Type B pancreatic cell (in vitro differentiated cells): Measurements from ENCODE around the gene ZNF366. TPM values are rescaled to one million over a fixed set of nuclear protein-coding genes. Genes with fewer than 3 reads are reported as not detected.

ENCODE experiments used
- DNase-seq: peaks from one replicate; pipeline ENCODE4 v3.0.0; 2021; ENCODE audit warnings: mixed read lengths; ENCODE audit not compliant: unreplicated experiment; ENCODE audit errors: extremely low spot score
- H3K27ac Mint-ChIP-seq: 2 replicates; pipeline ENCODE4 v1.8.0; 2021; ENCODE audit warnings: mild to moderate bottlenecking, mixed read lengths
- H3K27me3 Mint-ChIP-seq: 2 replicates; pipeline ENCODE4 v1.8.0; 2021; ENCODE audit warnings: mixed read lengths
- H3K36me3 Mint-ChIP-seq: 2 replicates; pipeline ENCODE4 v1.8.0; 2021; ENCODE audit warnings: mixed read lengths
- H3K4me1 Mint-ChIP-seq: one replicate; pipeline ENCODE4 v1.8.0; 2021; ENCODE audit warnings: mixed read lengths; ENCODE audit not compliant: unreplicated experiment
- H3K4me3 Mint-ChIP-seq: 2 replicates; pipeline ENCODE4 v1.8.0; 2021; ENCODE audit warnings: mild to moderate bottlenecking, mixed read lengths
- H3K9me3 Mint-ChIP-seq: 2 replicates; pipeline ENCODE4 v1.8.0; 2021; ENCODE audit warnings: mixed read lengths
- CTCF ChIP-seq: fragments of 200-600 bp; sonication (generic); conservative IDR thresholded peaks from 2 replicates; pipeline ENCODE4 v1.5.0; 2021; ENCODE audit warnings: antibody characterized with exemption, mild to moderate bottlenecking
- total RNA-seq: library from RNA; stranded (reverse); gene quantifications from 2 replicates; pipeline ENCODE4 v1.2.1, GENCODE V29; 2021; ENCODE audit warnings: low replicate concordance

ZNF366 gene
- total RNA-seq, 1 donor from 2014 or later = not detected

DNA sequence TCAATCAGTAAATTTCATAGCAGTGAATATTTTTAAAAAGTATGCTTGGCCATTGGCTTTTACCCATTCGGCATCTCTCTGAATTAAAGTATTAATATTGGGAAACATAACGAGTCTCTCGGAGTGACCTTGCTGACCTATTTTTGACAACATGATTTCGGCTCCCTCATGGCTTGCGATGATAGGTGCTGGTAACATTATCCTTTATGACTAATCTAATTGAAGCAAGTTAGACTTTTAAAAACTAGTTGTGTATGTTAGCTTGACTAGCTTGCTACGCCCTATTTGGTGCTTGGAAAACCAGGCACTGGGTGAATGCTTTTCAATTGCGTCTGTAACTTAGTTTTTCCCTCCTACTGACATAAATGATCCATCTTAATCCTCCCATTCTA lies 1.1 kb downstream of the ZNF366 start:
- no peak for DNase-seq
- Mint-ChIP-seq H3K36me3 (no peaks in the 10 kb centered on the region), H3K27me3 (no peaks in the 10 kb centered on the region), H3K27ac (no peak overlapping the region), H3K9me3 (no peaks in the 10 kb centered on the region), H3K4me1 (peaks cover 23% of the 10 kb centered on the region), H3K4me3 (no peak overlapping the region)
- TF ChIP-seq CTCF = no peak

DNA sequence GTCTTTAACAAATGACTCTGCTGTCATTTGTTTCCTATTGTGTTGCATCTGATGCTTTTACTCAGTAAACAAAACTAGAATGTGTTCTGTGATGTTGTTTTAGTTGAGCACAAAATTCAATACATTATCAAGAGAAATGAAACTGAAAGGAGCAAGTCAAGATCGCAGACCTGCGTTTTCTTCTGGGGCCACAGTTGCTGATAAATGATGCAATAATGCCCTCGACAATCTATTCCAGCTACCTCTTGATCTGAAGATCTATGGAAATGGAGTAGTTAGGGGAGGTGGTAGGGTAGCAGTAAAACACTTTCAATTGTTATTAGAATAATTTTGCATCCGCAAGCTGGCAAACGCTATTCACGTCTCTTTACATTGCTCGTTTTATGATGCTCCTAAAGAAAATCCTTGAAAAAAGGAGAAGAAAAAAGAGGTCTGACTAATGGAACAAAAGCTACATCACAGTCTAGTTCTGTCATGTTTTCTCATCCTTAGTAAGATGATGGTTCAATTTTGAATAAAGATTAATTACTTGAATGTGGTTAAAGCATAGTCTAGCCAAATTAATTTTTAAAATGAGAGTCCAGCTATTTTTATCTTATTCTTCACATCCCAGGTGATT lies 1.6 kb downstream of the ZNF366 start:
- Mint-ChIP-seq H3K36me3 (no peaks in the 10 kb centered on the region), H3K27ac (no peak overlapping the region), H3K4me3 (no peak overlapping the region), H3K9me3 (no peaks in the 10 kb centered on the region), H3K27me3 (no peaks in the 10 kb centered on the region), H3K4me1 (peaks cover 20% of the 10 kb centered on the region)
- DNase-seq = no peak
- no peak for TF ChIP-seq CTCF

- Mint-ChIP-seq H3K36me3 (no peaks in the 10 kb centered on the region), H3K4me1 (peaks cover 20% of the 10 kb centered on the region), H3K9me3 (no peaks in the 10 kb centered on the region), H3K27me3 (no peaks in the 10 kb centered on the region), H3K27ac (no peak overlapping the region), H3K4me3 (no peak overlapping the region)
- no peak for TF ChIP-seq CTCF
- no peak for DNase-seq
These were observed 2.2 kb downstream of the ZNF366 start for GRCh38 chr5:72505016-72505415.

GRCh38 chr5:72503888-72504491 lies 3.2 kb downstream of the ZNF366 start:
- no peak overlapping the region for H3K27ac Mint-ChIP-seq
- no peak for DNase-seq
- H3K27me3 Mint-ChIP-seq = no peaks in the 10 kb centered on the region
- no peaks in the 10 kb centered on the region for H3K9me3 Mint-ChIP-seq
- H3K4me3 Mint-ChIP-seq = no peak overlapping the region
- H3K4me1 Mint-ChIP-seq = peaks cover 20% of the 10 kb centered on the region
- no peak for TF ChIP-seq CTCF
- H3K36me3 Mint-ChIP-seq = no peaks in the 10 kb centered on the region

DNA sequence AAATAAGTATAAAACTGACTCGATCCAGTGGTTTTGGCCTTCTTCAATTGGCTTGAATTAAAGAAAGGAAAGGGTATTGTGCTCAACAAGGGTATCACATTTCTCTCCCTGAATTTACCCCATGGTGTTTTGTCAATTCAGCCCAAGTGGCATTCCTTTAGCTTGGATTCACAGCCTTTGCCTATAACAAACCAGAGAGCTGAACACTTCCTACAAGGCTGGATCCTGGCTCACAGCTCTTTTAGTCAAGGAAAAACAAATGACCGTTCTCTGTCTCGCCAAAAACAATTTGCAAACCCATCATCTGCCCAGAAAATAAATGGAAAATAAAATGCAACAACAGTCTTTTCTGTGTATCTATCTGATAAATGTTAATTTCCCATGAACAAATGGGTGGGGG lies 5.7 kb downstream of the ZNF366 start:
- Mint-ChIP-seq H3K27ac (no peak overlapping the region), H3K9me3 (no peaks in the 10 kb centered on the region), H3K4me3 (no peak overlapping the region), H3K36me3 (no peaks in the 10 kb centered on the region), H3K4me1 (peaks cover 6% of the 10 kb centered on the region), H3K27me3 (no peaks in the 10 kb centered on the region)
- TF ChIP-seq CTCF = no peak
- no peak for DNase-seq
